ENCODE results near the gene PIGT.
"Not testable (repeated sequence)": the region's sequence is repeated elsewhere in the genome, so short reads cannot be mapped to it uniquely, and the experiment has no call there.

Gene PIGT

DNA sequence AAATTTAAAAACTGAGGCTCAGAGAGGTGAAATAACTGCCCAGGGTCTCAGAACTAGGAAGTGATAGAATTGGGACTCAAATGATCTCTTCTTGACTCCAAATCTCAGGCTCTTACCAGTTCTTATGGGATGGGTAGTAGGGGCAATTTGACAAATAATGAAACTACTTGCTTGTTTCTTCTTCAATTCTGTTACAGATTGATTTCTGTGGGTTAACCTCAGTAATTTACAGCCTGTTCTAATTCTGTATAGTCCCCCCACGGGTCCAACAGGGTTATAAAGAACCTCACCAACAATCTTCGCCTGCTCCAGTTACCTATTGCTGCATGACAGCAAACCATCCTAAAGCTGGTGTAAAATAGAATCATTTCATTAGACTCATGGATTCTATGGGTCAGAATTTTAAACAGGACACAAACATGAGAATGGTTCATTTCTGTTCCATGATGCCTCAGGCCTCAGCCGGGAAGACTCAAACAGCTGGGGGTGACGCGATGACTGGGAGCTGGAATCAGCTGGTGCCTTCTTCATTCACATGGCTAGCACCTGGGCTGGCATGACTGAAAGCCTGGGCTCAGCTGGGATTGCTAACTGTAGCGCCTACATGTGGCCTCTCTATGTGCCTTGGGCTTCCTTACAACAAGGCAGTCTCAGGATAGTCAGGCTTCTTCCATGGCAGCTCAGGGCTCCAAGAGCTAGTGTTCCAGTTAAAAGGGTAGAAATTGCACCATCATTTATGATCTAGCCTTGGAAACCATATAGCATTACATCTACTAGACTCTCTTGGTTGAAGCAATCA lies 47.0 kb downstream of the PIGT start:
- DNase-seq (ENCODE audit: low read depth) = no peak

DNA sequence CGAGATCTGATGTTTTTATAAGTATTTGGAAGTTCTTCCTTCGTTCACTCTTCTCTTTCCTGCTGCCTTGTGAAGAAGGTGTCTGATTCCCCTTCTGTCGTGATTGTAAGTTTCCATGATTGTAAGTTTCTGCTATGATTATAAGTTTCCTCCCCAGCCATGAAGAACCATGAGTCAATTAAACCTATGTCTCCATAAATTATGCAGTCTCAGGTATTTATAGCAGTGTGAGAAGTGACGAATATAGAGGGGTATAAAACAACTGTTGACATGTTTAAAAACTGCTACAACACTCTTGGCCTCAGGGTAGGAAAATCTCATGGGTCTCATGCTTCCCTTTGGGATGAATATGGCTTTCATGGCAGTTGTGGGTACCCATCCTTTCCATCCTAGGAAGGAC lies 47.8 kb downstream of the PIGT start:
- DNase-seq (ENCODE audit: low read depth) = no peak

DNA sequence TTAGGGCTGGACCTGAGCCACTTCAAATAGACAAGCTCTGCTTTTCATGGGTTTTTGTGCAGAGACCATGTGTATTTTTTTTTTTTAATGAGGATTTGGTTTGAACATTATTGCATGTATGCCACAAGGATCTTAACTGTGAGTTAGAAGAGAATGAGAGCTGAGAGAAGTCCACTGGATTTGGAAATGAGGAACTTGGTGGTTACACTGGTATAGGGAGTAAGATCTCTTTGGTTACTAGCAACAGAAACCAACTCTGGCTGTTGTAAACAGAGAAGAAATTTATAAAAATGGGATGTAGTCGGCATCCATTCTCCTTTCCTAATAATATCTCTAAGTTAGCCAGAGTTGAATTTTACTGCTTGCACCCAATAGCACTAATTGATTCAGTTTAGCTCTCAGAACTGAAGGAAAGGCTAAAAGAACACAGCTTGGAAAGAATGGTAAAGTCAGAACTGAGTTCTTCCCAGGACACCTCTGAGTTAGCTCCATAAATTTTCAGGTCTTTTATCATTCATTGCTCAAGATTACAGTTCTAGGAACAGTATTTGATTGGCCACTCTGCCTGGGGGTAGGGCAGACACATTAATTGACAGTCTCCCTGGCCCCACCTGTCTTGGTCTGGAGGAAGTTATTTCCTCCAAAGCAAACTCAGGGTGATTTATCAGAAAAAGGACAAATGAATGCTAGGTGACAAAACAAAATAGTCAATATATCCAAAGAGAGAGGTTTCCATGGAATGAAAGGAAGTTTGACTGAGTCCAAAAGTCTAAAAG lies 49.7 kb downstream of the PIGT start:
- no peak for DNase-seq (ENCODE audit: low read depth)

DNA sequence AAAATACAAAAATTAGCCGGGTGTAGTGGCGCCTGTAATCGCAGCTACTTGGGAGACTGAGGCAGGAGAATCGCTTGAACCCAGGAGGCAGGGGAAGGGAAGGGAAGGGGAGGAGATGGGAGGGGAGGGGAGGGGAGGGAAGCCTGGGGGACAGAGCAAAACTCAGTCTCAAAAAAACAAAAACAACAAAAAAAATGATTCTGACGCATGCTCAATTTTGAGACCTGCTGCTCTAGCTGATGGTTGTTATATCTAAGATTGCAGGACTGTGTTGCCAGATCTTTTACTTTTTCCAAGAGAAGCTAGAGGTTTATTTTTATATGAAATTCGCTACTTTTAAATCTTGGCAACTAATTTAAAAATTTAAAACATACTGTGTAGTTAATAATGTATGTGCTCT lies 51.2 kb downstream of the PIGT start:
- DNase-seq (ENCODE audit: low read depth) = no peak

DNA sequence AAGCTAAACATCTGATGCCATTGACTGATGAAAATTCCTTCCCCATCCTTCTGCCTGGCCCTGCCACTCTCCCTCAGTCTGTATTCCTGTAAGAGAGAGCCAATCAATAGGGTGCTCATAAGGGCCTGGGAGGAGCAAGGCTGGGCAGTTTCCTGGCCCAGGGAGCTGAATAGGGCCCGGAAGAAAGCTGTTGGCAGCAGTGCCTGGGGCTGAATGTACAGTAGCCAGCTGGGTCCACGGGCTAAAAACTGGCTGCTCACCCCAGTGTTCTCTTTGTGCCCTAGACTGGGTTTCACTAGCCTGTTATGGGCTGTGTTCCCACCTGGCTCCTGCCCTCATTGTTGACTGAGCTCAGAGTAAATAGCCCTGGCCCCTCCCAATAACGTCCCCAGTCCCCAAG lies 51.9 kb downstream of the PIGT start:
- no peak for DNase-seq (ENCODE audit: low read depth)

DNA sequence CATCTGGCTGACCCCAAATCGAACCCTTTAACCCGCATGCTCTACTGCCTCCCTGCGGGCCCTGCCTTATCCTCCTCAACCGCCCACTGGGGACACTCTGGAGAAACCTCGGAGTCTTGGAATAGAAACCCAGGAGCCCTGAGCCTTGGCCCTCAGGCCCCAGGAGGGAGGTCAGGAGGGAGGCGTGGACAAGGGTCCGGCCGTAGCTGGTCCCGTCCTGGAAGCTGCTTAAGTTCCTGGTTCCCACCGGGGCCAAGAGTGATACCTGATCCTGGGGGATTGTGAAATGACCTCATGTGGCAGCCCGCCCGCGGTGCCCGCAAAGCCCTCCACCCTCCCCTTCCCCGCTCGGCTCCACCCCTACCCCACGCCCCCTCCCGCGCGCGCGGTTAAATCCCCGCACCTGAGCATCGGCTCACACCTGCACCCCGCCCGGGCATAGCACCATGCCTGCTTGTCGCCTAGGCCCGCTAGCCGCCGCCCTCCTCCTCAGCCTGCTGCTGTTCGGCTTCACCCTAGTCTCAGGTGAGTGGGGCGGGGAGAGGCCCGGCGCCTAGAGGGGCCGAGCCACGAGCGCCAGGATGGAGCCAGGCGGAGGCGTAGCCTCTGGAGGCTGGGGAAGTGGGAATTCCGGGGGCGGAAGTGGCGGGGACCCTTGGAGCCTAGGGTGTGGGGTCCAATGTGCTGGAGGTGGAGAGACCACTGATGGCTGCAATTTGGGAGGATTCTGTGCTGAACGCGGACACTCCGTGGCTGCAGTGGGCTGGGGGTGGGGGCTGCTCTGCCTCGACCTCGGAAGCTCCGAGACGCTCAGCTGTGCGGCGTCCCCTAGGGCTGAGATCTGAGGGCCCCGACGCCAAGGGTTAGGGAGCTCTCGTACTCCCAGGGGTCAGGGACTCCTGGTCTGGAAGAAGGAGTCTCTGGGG lies 53.7 kb downstream of the PIGT start, which contains the start of gene WFDC2:
Gene WFDC2 (plus strand): TSS at position 418 of the 926 bp plus-strand sequence. CDS start 29 bp downstream, at position 447.
- no peak for DNase-seq (ENCODE audit: low read depth)

DNA sequence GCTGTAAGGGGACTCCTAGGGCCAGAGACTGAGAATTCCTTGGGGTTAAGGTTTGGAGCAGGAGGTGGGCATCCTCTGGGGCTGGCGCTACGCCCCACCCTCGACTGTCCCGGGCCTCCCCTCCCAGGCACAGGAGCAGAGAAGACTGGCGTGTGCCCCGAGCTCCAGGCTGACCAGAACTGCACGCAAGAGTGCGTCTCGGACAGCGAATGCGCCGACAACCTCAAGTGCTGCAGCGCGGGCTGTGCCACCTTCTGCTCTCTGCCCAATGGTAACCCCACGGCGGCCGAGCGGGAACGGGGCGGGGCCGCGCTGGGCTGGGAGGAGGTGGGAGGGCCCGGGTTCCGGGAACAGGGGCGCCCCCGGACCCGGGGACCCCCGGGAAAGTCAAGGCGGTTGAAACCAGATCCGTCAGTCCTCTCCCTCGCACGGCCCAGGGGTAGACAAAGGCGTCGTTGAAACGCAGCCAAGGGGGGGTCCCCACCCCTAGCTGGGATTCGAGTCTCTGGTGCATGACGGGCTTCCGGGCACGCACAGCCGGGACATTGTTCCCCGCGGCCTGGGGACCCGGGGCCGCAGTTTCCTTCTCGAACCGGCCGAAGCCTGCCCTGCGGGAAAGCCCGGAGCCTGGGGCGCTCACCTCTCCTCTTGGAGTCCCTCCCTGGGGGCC lies 54.5 kb downstream of the PIGT start:
- DNase-seq (ENCODE audit: low read depth) = no peak

DNA sequence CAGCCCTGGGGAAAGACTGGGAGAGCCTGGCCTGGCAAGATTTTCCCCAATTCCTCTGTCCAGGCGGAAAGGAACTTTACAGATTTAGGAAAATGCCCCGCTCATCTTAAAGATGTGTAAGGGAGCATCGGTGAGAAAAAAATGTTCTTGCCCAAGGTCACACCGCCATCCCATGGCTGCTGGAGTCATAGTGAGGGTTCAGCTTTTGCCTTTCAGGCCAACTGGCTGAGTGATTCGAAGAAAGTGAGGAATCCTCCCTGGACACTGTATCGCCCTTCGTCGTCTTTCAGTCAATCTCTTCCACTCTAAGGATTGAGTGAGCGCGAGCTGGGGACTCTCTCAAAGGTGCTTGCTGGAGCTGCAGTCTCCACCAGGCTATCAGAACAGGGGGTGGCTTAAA lies 55.0 kb downstream of the PIGT start:
- DNase-seq (ENCODE audit: low read depth) = no peak

DNA sequence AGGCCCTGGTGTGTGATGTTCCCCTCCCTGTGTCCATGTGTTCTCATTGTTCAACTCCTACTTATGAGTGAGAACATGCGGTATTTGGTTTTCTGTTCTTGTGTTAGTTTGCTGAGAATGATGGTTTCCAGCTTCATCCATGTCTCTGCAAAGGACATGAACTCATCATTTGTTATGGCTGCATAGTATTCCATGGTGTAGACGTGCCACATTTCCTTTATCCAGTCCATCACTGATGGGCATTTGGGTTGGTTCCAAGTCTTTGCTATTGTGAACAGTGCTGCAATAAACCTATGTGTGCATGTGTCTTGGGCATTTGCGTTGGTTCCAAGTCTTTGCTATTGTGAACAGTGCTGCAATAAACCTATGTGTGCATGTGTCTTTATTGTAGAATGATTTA lies 56.3 kb downstream of the PIGT start:
- DNase-seq (ENCODE audit: low read depth) = not testable (repeated sequence)

Data from T follicular helper cell (primary cell).